B cell (primary cell): ENCODE results near the gene TFAP2E. TPM values are rescaled to one million over a fixed set of nuclear protein-coding genes. Genes with fewer than 3 reads are reported as not detected.

Experiments
- ATAC-seq: fragments of 200-7000 bp; cut with Tn5 transposase; one replicate; pipeline ENCODE4 v1.10.0; 2021; ENCODE audit warnings: low read depth, mild to moderate bottlenecking, moderate number of reproducible peaks, moderate library complexity
- CTCF ChIA-PET: fragments of 350-600 bp; sonication (Branson Sonifier 250); formaldehyde crosslinking; loops from one replicate; lab custom pipeline; 2021; ENCODE audit warnings: antibody characterized with exemption, inconsistent platforms; lab: Charles Lee
- POLR2A ChIA-PET: fragments of 350-600 bp; sonication (Branson Sonifier 250); formaldehyde crosslinking; loops from one replicate; lab custom pipeline; 2021; ENCODE audit warnings: antibody characterized with exemption; lab: Charles Lee
- DNase-seq: peaks from one replicate; pipeline ENCODE4 v3.0.0; 2013
- H2AFZ ChIP-seq: 2 replicates; pipeline ENCODE4 v1.6.1; 2012; ENCODE audit warnings: mild to moderate bottlenecking, low read depth, low read length; ENCODE audit not compliant: insufficient read depth, poor library complexity, severe bottlenecking
- H3K27ac ChIP-seq, 2 donors: 1 replicate in 1 of 2; 2 replicates in 1 of 2; pipeline ENCODE4 v1.5.1; 2012 to 2013; ENCODE audit warnings: low read length in 2 of 2, mild to moderate bottlenecking in 2 of 2, moderate library complexity in 1 of 2
- H3K27me3 ChIP-seq, 4 experiments: fragments of 200-600 bp in 1 of 4; sonication (generic) in 1 of 4; replicated peaks in 1 of 4; 1 replicate in 2 of 4; 2 replicates in 2 of 4; pipeline versions ENCODE4 v1.6.1 to v1.7.0; 2013 to 2016; ENCODE audit warnings: low read length in 3 of 4, mild to moderate bottlenecking in 2 of 4, mixed read lengths in 1 of 4, moderate library complexity in 1 of 4; ENCODE audit not compliant: insufficient read depth in 4 of 4, control insufficient read depth in 3 of 4; ENCODE audit errors: control extremely low read depth in 1 of 4
- H3K36me3 ChIP-seq, 2 experiments: replicated peaks in 1 of 2; 1 replicate in 1 of 2; 2 replicates in 1 of 2; pipeline versions ENCODE4 v1.6.1 to v1.7.1; 2013; ENCODE audit warnings: low read length in 1 of 2; ENCODE audit not compliant: insufficient read depth in 2 of 2, control insufficient read depth in 1 of 2; ENCODE audit errors: control extremely low read depth in 1 of 2, extremely low read depth in 1 of 2
- H3K4me1 ChIP-seq, 2 donors: fragments of 200-600 bp in 1 of 2; sonication (generic) in 1 of 2; 1 replicate in 1 of 2; 2 replicates in 1 of 2; pipeline versions ENCODE4 v1.5.1 to v1.6.1; 2013 to 2017; ENCODE audit warnings: low read length in 2 of 2; ENCODE audit not compliant: control insufficient read depth in 2 of 2, insufficient read depth in 2 of 2
- H3K4me2 ChIP-seq: replicated peaks from 2 replicates; pipeline ENCODE3; 2012; ENCODE audit warnings: mild to moderate bottlenecking, low read depth, low read length; ENCODE audit not compliant: poor library complexity, severe bottlenecking
- H3K4me3 ChIP-seq, 5 experiments: fragments of 200-600 bp in 1 of 5; sonication (generic) in 1 of 5; 1 replicate in 3 of 5; 2 replicates in 2 of 5; pipeline versions ENCODE4 v1.5.1 to v1.7.0; 2011 to 2016; ENCODE audit warnings: low read length in 4 of 5, mild to moderate bottlenecking in 4 of 5, low read depth in 2 of 5, control low read depth in 1 of 5, moderate library complexity in 1 of 5; ENCODE audit not compliant: insufficient read depth in 1 of 5; ENCODE audit errors: control extremely low read depth in 1 of 5, extremely low read depth in 1 of 5
- H3K79me2 ChIP-seq: fragments of 200-600 bp; sonication (generic); one replicate; pipeline ENCODE4 v1.6.0; 2016; ENCODE audit warnings: low read length; ENCODE audit not compliant: control insufficient read depth, insufficient read depth
- H3K9ac ChIP-seq: fragments of 200-600 bp; sonication (generic); 2 replicates; pipeline ENCODE4 v1.6.1; 2017; ENCODE audit warnings: mild to moderate bottlenecking, low read length, moderate library complexity
- H3K9me3 ChIP-seq, 3 donors: one replicate each; pipeline versions ENCODE4 v1.6.1 to v1.7.1; 2013; ENCODE audit warnings: low read length in 2 of 3; ENCODE audit not compliant: control insufficient read depth in 2 of 3, insufficient read depth in 1 of 3; ENCODE audit errors: control extremely low read depth in 1 of 3
- H4K20me1 ChIP-seq: 2 replicates; pipeline ENCODE4 v1.6.0; 2012; ENCODE audit warnings: mild to moderate bottlenecking, low read length; ENCODE audit not compliant: insufficient read depth, control insufficient read depth, poor library complexity, severe bottlenecking
- H3K27ac Mint-ChIP-seq: one replicate; pipeline ENCODE4 v1.8.0; 2021; ENCODE audit warnings: mixed read lengths
- H3K27me3 Mint-ChIP-seq: one replicate; pipeline ENCODE4 v1.8.0; 2021; ENCODE audit warnings: mixed read lengths
- H3K4me1 Mint-ChIP-seq: one replicate; pipeline ENCODE4 v1.8.0; 2021; ENCODE audit warnings: mixed read lengths
- H3K4me3 Mint-ChIP-seq: one replicate; pipeline ENCODE4 v1.8.0; 2021; ENCODE audit warnings: mixed read lengths
- H3K9me3 Mint-ChIP-seq: one replicate; pipeline ENCODE4 v1.8.0; 2022; ENCODE audit warnings: mixed read lengths; ENCODE audit not compliant: insufficient read depth
- CTCF ChIP-seq: fragments of 200-600 bp; IDR thresholded peaks from one replicate; pipeline ENCODE4 v1.8.0; 2022; ENCODE audit warnings: antibody characterized with exemption, mild to moderate bottlenecking
- EZH2 ChIP-seq: IDR thresholded peaks from 2 replicates; pipeline ENCODE4 v1.6.1; 2012; ENCODE audit warnings: borderline replicate concordance, low read depth, mild to moderate bottlenecking, moderate library complexity, low read length; ENCODE audit not compliant: insufficient read depth, poor library complexity, severe bottlenecking
- WGBS: methylation state at CpG from one replicate; pipeline ENCODE4 v1.1.5; 2013; ENCODE audit warnings: missing lambda C conversion rate; ENCODE audit not compliant: insufficient coverage; 5-methylcytosine and 5-hydroxymethylcytosine counted together
- intact Hi-C: fragments of 100-400 bp; cut with micrococcal nuclease; formaldehyde crosslinking; loops from one replicate; pipeline ENCODE4 v1.10.0; 2022
- polyA plus RNA-seq: library from polyadenylated mRNA; depleted of rRNA; stranded (reverse); fragments of >200 nt; gene quantifications from 2 replicates; pipeline ENCODE4 v1.2.3, GENCODE V29; 2012
- total RNA-seq, 2 donors: library from RNA; stranded (reverse); fragments of 120-200 nt in 1 of 2; gene quantifications; 1 replicate in 1 of 2; 2 replicates in 1 of 2; pipeline versions ENCODE4 v1.2.3 to v1.2.4, GENCODE V29; 2013 to 2022

Gene TFAP2E
- total and polyA plus RNA-seq, 2 donors (not counting 1 experiment from before 2014, with no cell fraction given): 2.3 to 4.5 TPM

DNA sequence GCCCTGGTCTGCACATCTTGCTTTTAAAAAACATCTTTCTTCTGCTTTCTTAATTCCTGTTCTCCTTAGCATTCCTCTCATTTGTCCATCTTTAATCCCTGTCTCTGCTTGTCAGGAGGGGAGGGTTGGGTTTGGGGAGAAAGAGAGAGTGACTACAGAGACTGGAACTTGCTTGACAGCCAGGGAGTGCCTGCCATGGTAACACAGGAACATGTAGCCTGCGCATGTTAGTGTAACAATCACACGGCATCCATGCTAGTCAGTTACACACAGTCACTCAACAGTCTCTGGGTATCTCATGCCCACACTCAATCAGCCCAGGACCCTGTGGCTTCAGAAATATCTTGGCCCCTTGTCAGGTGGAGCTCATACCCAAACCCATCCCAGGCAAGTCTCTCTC lies 818 bp upstream of the TFAP2E start:
- H2AFZ ChIP-seq: no peak overlapping the region
- Mint-ChIP-seq H3K4me3 (peak overlapping the region; percentile 8), H3K4me1 (peaks cover 22% of the 10 kb centered on the region), H3K9me3 (no peaks in the 10 kb centered on the region), H3K27me3 (peaks cover 26% of the 10 kb centered on the region), H3K27ac (no peak overlapping the region)
- TF ChIP-seq CTCF (no peak), EZH2 (no peak)
- no peak overlapping the region for H3K4me3 ChIP-seq
- peaks cover 0 to 7% (median 0%) of the 10 kb centered on the region in 3 donors for H3K9me3 ChIP-seq
- H3K27ac ChIP-seq: no peak overlapping the region
- H4K20me1 ChIP-seq: no peaks in the 10 kb centered on the region
- WGBS: 95% methylated on average over 2 of the region's 2 CpGs
- H3K27me3 ChIP-seq: peaks cover 0 to 21% (median 6%) of the 10 kb centered on the region in 4 experiments
- no peaks in the 10 kb centered on the region for H3K79me2 ChIP-seq
- intact Hi-C loops: no loop called here
- DNase-seq (no peak), ATAC-seq (no peak)
- peaks cover 16 to 23% of the 10 kb centered on the region in 2 donors for H3K4me1 ChIP-seq
- CTCF ChIA-PET: interaction anchor here (0.9 to 10.5 kb wide), 5 partner anchors 10 to 204 kb away, joined by 3 to 111 read pairs (median 17); partner anchors contain the start of gene C1orf216
- no peak overlapping the region for H3K4me2 ChIP-seq
- POLR2A ChIA-PET: no interaction called here
- H3K36me3 ChIP-seq: no peaks in the 10 kb centered on the region
- no peak overlapping the region for H3K9ac ChIP-seq

DNA sequence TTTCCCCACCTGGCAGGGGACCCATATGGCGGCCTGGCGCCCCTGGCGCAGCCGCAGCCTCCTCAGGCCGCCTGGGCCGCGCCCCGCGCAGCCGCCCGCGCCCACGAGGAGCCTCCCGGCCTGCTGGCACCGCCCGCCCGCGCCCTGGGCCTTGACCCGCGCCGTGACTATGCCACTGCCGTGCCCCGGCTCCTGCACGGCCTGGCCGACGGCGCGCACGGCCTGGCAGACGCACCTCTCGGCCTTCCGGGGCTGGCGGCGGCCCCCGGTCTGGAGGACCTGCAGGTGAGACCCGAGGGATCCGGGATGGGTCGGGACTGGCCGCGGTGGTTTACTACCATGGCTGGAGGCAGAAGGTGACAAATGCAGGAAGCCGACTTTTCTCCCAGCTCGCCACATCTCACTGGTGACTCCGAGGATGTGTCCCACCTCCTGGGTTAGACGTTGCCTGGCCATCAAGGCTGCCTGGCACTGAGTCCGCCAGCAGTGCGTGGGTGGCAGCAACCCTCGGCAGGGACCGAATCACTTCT lies 1.1 kb downstream of the TFAP2E start:
- H3K4me1 ChIP-seq: peaks cover 21 to 36% of the 10 kb centered on the region in 2 donors
- H3K9ac ChIP-seq: no peak overlapping the region
- TF ChIP-seq CTCF: no peak
- TF ChIP-seq EZH2: no peak
- H3K9me3 ChIP-seq: peaks cover 0 to 7% (median 0%) of the 10 kb centered on the region in 3 donors
- H3K79me2 ChIP-seq: no peaks in the 10 kb centered on the region
- no peak overlapping the region for H2AFZ ChIP-seq
- no peak overlapping the region for H3K4me3 ChIP-seq
- no peak overlapping the region for H3K27ac Mint-ChIP-seq
- H3K36me3 ChIP-seq: no peaks in the 10 kb centered on the region
- H3K4me1 Mint-ChIP-seq: peaks cover 35% of the 10 kb centered on the region
- no peaks in the 10 kb centered on the region for H3K9me3 Mint-ChIP-seq
- WGBS: 98% methylated on average over 48 of the region's 48 CpGs
- peaks cover 26% of the 10 kb centered on the region for H3K27me3 Mint-ChIP-seq
- POLR2A ChIA-PET: no interaction called here
- H4K20me1 ChIP-seq: no peaks in the 10 kb centered on the region
- H3K4me3 Mint-ChIP-seq: no peak overlapping the region
- no peak overlapping the region for H3K27ac ChIP-seq
- H3K27me3 ChIP-seq: peaks cover 0 to 21% (median 6%) of the 10 kb centered on the region in 4 experiments
- CTCF ChIA-PET: interaction anchor here (0.8 to 10.5 kb wide), 4 partner anchors 9 to 152 kb away, joined by 3 to 111 read pairs (median 20); partner anchors contain the start of gene C1orf216
- intact Hi-C loops: no loop called here
- ATAC-seq (no peak), DNase-seq (no peak)
- H3K4me2 ChIP-seq: no peak overlapping the region
